ENCODE data around the gene RBM44. TPM values are rescaled to one million over a fixed set of nuclear protein-coding genes. Genes with fewer than 3 reads are reported as not detected.

RBM44 gene
- 0.17 and 0.58 TPM in 2 replicates for total RNA-seq

GRCh38 chr2:237798236-237799059 is at the start of gene RBM44:
Gene RBM44 (plus strand): TSS chr2:237798779. CDS start chr2:237813610, 14,831 bp downstream.

GRCh38 chr2:237859533-237860272 is 61.1 kb downstream of the RBM44 start, which contains the start of gene RAMP1:
Gene RAMP1 (plus strand): TSS chr2:237859623. CDS start chr2:237859676, 53 bp downstream.

Other genes with a start within 250 kb of the RBM44 start
- not detected in 2 replicates for gene PRLH, start 232.2 kb upstream of the RBM44 start, total RNA-seq
- gene RAB17, start 208.0 kb upstream of the RBM44 start, total RNA-seq, result 0.83 TPM in 1 of 2 replicates, not detected in the other
- 82.0 and 92.2 TPM in 2 replicates for gene LRRFIP1, start 171.2 kb upstream of the RBM44 start, total RNA-seq
- 0.58 and 2.6 TPM in 2 replicates for gene RAMP1, start 60.8 kb downstream of the RBM44 start, total RNA-seq
- 59.3 and 60.4 TPM in 2 replicates for gene UBE2F, start 168.2 kb downstream of the RBM44 start, total RNA-seq